GM19099 (cell line): ENCODE data around the gene ANKK1.

ENCODE experiments used
- POLR2A ChIP-seq: IDR thresholded peaks from 3 replicates; pipeline ENCODE4 v1.6.1; 2011; ENCODE audit warnings: low read depth; ENCODE audit not compliant: insufficient read length; ENCODE audit errors: extremely low read depth

ANKK1 gene

DNA sequence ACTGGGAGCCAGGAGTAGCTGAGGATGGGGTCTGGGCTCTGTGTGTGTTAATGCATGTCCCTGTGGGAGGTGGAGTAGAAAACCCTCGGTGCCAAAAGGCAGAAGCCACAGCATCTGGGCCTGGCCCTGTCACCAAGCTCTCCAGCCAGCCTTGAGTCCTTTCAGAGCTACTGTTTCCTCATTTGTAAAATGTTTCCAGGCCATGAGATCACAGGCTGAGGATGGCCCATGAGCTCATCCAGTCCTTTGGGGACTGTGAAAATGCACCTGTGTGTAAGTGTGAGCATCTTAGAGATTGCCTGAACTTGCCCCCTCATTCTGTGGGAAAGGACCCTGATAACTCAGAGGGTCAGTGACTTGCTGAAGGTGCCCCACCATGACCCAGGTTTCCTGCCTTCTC, 9.1 kb downstream of the ANKK1 start:
- no peak for TF ChIP-seq POLR2A

DNA sequence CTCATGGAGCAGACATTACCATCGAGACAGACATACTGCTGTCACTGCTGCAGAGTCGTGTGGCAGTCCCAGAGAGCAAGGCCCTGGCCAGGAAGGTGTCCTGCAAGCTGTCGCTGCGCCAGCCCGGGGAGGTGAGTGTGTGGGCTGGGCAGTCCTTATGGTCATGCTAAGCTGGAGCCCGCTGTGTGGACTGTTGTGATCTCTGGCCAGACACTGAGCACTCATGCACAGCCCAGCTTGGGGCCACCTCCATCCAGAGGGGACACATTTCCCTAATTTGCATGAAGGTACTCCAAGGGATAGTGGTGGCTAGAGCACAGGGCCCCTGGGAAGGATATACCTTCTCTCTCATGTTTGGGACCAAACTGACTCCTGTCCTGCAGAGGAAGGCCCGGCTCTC, 9.6 kb downstream of the ANKK1 start:
- no peak for TF ChIP-seq POLR2A

DNA sequence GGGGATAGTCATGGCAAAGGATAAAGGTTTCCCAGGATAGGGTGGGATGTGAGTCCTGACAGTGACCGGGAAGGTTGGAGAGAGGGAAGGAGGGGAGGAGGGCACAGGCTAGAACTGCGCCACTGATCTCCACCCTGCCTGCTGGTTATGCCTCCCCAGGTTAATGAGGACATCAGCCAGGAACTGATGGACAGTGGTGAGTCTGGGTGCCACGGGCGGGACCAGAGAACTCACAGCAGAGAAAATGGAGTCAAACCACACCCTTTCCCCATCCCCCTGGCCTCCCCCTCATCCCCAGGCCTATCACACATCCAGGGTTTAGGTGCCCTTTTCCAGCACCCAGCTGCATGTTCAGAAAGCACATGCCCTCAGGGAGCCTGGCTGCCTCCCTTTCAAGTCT, 10.2 kb downstream of the ANKK1 start:
- no peak for TF ChIP-seq POLR2A

DNA sequence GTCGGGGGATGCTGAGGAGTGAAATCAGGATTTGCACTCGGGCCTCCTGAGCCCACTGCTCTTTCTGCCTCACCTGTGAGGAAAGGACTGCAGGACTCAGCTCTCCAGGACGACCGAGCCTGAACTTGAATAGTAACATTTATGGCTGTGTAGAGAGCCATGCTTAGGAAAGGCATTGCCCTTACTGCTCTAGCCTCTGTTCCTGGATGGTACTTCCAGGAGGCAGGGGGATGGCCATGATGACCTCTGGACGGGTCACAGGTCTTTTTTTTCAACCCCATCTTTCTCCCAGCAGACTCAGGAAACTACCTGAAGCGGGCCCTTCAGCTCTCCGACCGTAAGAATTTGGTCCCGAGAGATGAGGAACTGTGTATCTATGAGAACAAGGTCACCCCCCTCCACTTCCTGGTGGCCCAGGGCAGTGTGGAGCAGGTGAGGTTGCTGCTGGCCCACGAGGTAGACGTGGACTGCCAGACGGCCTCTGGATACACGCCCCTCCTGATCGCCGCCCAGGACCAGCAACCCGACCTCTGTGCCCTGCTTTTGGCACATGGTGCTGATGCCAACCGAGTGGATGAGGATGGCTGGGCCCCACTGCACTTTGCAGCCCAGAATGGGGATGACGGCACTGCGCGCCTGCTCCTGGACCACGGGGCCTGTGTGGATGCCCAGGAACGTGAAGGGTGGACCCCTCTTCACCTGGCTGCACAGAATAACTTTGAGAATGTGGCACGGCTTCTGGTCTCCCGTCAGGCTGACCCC, 11.3 kb downstream of the ANKK1 start:
- TF ChIP-seq POLR2A = no peak

DNA sequence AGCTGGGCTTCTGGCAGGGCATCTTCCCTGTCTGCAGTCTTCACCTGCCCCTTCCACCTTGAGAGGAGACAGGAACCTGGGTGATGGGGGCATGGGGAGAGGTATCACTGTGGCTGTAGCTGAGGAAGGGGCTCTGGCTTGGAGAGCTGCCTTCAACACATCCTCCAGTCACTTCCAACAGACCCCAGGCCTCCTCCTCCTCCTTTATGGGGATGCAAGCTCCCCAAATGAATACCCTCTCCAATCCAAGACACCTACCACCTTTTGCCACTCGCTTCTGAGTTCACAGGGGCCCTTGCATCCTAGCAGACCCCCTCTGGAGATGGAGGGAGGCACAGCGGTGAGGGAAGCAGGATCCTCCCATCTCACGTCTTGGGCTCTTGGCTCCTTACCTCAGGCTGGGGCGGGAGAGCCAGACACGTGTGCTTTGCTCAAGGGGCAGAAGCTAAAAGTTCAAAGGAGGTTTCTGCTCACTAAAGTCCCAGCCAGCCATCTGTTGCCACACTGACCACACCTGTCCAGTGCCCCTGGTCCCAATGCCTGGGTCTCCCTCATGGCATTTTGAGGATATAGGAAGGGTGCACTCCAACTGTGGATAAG, 13.2 kb downstream of the ANKK1 start:
- no peak for TF ChIP-seq POLR2A

DNA sequence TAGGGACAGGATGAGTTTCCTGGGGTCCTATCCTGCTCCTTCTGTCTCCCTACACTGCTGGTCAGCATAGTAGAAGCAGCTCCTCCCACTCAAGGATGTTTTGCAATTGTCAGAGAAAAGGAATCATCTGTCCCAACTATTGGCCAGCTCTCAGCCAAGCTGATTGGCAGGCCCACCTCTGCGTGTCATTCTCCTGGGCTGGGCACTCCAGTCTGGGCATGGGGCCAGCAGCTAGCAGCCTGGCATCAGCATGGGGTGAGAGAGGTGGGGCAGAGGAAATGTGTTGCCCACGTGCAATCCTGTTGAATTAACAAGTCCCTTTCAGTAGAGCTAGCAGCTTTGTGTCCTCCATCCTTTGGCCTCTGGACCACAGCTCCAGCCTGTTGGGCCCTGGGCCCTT, 14.1 kb downstream of the ANKK1 start:
- no peak for TF ChIP-seq POLR2A

DNA sequence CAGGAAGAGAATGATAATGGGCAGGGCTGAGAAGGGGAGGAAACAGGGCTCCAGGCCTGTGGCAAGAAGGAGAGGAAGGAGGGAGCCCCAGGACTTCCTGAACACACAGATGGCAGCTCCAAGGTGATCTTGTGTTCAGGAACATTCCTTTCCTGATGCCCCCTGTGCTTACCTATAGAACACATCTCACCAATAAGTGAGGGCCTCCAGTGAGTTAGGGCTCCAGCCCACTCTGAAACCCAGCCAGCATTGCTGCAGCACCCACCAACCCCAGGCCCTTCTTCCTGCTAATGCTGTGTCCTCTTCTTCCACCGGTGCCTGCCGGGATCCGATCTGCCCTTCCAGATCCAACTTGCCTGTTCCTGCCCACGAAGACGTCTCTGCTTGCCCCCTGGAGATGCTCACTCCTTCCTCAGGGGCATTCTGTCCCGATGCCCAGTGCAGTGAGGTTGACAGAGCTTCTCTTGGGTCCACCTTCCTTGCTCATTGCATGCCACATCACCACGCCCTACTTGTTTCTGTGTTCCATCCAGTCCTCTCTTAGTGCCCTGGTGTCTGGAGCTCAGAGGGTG, 17.4 kb downstream of the ANKK1 start:
- TF ChIP-seq POLR2A = no peak

DNA sequence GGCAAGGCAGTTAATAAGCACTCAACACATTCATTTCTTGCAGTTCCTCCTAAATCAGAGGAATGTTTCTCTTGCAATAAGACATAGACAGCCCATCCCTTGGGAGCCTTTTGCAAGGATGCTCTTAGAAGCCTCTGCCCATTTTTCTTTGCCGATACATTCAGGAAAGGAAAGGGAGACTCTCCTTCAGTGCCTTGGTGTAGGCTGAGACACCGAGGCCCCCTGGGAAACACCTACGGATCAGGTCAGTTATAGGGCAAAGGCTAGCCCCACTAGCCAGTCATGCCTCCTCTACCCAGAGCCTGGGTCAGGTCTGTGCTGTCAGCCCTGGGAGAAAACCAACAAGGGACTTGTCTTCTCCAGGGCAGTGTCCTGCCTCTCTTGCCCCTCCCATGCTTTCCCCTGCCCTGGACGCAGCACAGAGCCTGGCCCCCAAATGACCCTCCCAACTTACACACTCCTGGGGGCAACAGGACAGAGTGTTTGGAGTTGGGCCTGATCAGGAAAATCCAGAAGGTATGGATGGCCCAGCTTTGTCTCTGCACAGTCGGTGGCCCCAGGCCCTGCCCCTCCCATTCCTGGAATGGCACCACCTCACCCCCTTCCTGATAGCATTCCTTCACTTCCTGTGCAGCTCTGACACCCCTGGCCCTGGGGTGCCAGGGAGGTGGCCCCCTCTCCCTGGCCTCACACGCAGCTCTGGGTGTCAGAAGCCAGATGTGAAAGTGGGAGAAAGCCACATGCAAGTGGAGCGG, 18.3 kb downstream of the ANKK1 start:
- TF ChIP-seq POLR2A = no peak

DNA sequence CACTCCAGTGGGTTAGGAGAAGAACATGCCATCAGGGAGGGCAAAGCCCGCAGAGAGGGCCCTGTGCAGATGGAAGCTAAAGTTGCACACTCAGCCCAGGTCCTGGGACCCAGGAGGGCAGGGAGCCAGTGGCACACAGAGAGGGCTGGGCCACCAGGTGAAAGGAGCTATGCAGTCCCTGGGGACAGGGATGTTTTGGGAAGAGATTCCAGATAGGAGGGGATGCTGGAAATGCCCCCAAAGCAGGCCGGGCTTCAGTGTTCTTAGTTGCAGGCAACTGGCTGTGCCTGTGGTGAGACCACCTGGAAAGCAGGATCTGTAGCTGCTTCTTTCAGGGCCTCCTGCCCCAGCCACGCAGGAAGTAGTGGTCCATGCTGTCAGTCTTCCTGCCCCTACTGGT, 19.6 kb downstream of the ANKK1 start:
- no peak for TF ChIP-seq POLR2A

DNA sequence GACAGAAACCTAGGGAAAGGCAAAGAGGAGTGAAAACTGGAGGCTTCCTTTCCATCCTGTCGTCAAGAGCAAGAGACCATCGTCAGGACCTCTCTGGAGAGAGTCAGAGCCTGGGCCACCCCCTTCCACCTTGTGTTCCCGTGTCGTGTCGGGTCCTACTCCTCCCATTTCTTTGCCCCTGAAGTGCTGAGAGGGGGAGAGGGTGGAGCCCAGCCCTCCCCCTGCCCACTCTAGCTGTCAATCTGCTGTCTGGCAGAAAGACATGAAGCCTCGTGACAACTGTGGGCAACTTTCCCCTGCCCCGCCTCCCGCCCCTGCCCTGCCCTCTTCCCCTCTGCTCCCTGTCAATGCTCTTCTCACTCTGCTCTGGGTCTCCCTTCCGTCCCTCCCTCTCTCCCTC, 20.6 kb downstream of the ANKK1 start:
- TF ChIP-seq POLR2A = no peak

DNA sequence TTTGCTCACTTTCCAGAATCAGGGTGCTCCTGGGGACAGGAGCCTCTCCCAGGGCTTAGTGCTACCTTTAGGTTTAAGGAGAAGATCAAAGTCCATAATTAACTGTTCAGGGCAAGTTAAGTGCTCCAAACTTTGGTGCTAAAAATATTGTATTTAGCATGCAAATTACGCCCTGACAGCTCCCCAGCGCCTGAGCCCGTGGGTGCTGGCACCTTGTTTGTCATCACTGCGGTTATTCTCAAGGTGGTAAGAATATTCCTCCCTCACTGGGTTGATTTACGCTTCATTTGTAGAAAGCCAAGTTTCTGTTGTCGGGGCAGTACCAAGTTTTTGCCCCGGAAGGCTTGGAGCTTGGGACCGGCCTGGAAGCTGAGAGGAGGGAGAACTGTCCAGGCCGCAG, 21.3 kb downstream of the ANKK1 start:
- TF ChIP-seq POLR2A = no peak

DNA sequence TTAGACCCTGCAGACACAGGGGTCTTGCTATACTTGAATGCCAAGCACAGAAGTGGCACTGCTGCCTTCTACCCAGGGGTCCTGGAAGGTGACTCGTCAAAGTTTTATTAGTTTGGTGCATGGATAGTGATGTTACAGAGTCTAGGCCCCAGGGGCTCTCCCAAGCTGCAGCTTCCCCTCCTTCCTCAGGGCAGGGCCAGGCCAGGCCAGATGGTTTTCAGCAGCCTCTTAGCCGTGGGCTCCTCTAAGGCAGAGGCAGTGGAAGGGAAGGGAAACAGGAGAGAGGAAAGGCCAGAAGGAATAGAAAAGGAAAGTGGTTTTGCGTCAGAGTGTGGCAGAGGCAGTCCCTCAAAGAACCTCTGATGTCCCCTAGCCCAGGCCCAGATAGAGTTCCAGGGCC, 21.9 kb downstream of the ANKK1 start:
- no peak for TF ChIP-seq POLR2A

DNA sequence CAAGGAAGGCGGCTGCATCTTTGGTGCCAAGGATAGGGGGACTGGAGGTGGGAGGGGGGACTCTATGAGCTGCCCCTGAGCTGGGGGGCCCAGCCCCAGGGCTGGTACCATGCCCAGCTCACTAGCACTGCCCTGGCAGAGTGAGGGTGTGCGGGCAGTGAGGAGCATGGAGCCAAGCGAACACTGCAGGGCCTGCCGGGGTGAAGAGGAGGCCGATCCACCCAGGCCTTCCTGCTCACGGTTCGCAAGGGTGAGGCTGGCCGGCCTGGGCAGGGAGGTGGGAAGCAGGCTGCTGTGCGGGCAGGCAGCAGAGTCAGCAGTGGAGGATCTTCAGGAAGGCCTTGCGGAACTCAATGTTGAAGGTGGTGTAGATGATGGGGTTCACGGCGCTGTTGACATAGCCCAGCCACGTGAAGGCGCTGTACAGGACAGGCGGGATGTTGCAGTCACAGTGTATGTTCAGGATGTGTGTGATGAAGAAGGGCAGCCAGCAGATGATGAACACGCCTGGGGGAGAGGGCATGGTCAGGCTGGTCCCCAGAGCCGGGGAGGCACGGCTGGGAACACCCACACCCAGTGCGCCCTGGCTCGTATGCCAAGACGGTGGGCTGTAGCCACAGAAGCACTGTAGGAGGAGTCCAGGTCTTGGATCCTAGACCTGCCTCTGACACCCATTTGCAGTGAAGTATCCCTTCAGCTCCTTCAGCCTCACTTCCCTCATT, 23.0 kb downstream of the ANKK1 start:
- TF ChIP-seq POLR2A = no peak

DNA sequence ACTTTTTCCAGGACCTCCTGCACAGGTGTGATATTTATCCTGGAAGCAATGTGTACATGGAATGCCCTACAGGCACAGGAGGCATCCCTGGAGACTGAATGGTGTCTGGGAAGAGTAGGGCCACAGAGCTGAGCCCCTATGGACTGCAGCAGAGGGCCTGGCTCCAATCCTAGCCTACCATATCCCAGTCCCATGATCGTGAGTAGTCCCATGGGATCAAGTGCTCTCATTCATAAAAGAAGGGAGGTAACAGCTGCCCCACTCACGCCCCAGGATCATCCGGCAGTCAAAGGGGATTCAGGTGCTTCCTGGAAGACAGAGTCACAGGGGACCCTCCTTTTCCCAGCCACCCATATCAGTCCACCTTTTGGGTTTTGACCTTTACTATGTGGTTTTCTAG, 24.0 kb downstream of the ANKK1 start:
- TF ChIP-seq POLR2A = no peak

DNA sequence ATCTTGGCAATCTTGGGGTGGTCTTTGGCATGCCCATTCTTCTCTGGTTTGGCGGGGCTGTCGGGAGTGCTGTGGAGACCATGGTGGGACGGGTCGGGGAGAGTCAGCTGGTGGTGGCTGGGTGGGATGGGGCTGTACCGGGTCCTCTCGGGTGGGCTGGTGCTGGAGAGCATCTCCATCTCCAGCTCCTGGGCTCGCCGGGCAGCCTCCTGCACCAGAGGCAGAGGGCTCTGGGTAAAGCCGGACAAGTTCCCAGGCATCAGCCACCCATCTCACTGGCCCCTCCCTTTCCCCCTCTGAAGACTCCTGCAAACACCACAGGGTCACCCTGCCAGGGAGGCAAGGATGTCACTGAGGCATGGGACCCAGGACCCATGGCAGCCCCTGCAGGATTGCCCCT, 25.1 kb downstream of the ANKK1 start:
- TF ChIP-seq POLR2A = no peak

DNA sequence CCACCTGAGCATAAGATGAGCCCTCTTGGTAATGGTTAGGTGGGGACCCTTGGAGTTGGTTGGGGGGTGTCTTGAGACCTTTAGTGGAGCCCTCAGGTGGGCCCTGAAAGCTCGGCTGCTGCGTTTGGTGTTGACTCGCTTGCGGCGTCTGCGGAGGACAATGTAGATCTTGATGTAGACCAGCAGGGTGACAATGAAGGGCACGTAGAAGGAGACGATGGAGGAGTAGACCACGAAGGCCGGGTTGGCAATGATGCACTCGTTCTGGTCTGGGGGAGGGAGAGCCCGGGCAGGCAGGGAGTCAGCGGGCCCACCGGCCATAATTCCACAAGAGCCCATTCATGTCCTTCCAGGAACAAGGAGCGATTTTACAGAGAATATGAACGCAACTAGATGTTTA, 27.8 kb downstream of the ANKK1 start:
- no peak for TF ChIP-seq POLR2A

DNA sequence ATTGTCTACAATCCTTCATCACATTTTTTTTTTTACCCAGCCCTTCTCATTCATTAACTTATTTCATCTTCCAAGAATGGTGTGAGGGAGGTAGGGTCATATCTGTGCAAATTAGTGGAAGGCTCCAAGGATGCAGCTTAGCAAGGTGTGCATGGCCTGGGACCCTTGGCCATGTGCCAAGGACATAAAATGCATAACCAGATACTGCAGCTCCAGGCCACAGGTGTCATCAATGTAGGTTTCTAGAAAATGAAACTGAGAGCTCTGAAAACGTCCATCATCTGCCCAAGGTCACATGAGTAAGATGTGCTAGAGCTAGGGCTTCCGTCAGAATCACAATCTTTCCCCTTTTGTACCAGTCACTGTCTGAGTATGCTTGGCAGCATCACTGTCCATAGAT, 29.8 kb downstream of the ANKK1 start:
- TF ChIP-seq POLR2A = no peak
